Fibroblast of skin of left quadriceps (primary cell): ENCODE results near the gene CSH1.
"Not testable (repeated sequence)": the region's sequence is repeated elsewhere in the genome, so short reads cannot be mapped to it uniquely, and the experiment has no call there.

Experiments
- DNase-seq, 2 experiments: peaks; one replicate each; pipeline ENCODE4 v3.0.0-alpha.2; 2013; ENCODE audit warnings: low read depth in 2 of 2

The CSH1 gene

DNA sequence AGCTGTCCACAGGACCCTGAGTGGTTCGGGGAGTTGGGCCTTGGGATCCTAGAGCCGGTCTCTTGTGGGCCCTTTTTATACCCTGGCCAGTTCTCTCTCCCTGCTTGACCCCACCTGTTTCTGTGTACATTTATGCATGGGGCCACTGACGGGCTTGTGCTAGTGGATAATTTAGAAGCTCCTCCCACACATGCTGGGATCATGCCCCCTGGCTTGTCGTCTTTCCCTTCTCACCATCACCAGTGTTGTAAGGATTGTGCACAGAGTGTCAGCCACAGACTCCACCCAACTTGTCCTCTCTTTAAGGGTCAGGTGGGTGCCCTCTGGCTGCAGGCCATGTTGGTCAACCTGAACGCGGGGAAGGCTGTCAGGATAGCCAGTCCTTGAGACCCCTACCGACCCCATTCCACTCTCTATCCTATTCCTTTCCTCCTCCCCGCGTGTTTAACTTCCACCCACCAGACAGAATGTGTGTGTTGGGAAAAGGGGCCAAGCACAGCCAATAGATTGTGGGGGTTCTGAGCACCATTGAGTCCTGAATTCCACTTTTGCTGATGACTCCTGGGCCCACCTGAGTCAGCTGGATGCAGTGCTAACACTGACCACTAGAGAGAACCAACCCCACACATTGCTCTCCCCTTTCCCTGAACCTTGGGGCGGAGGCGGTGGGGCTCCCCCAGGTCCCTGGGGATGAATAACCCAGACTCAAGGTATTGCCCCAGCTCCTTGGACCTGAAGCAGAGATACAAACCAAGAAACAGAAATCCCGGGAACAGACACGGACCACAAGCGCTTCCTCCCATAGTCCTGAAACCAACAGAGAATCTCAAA, at the start of gene CSH1:
Gene CSH1, minus strand, starts transcription at position 51 of the 831 bp plus-strand sequence. CDS start 63 bp downstream, outside the sequence.
- not testable (repeated sequence) for DNase-seq

DNA sequence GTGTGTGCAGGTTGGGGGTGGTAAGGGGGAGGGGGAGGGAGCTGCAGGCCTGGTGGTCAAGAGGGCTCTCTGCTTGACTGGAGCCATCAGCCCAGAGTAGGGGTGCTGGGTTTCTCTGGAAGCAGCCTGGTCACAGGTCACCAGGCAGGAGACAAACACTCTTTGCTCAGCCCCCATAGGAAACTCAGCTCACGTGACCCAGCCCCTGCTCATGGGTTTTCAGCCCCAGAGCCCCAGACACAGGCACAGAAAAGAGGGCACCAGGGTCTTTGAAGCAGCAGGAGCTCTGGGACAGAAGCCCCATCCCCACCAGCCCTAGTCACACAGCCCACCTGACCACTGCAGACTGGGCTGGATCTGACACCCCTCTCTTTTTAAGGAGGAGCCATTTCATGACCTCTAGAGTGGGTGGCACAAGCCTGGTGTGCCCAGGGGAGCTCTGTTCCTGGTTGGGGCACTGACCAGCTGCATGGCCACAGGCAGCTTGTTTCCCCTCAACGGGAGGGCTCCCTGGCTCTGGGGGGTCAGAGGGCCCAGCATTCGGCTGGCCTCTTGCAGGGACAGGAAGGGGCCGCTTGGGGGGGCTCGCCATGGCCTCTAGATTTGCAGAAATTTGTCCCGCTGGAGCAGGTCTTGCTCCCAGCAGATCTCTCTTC, 49.5 kb upstream of the CSH1 start:
- no peak for DNase-seq

GRCh38 chr17:63944736-63945499, 48.5 kb upstream of the CSH1 start:
- no peak for DNase-seq

GRCh38 chr17:63943745-63944144, 47.4 kb upstream of the CSH1 start:
- DNase-seq: no peak

DNA sequence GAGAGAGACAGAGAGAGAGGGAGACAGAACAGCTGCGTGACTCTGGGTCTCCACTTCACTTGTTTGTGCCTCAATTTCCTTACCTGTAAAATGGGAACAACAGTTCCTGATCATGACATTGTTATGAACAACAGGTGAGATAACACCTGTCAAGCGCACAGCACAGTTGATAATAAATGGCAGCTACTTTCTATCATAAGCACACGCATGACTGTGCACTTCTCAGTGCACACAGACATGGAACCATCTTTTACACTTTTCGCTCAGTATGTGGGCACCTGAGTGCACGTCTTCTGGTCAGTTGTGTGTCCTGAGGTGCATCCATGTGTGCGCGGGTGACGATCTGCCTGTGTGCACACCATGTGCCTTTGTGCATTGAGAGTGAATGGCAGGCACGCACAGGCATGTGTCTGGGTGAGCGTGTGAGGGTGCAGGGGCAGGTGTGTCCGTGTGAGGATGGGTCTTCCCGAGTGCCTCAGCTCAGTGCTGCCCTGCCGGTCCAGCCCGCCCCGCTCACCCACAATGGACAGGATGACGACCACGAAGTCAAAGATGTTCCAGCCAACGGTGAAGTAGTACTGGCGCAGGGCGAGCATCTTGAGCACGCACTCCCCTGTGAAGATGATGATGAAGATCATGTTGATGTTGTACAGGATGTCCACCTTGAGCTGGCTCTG, 46.1 kb upstream of the CSH1 start:
- DNase-seq: no peak

DNA sequence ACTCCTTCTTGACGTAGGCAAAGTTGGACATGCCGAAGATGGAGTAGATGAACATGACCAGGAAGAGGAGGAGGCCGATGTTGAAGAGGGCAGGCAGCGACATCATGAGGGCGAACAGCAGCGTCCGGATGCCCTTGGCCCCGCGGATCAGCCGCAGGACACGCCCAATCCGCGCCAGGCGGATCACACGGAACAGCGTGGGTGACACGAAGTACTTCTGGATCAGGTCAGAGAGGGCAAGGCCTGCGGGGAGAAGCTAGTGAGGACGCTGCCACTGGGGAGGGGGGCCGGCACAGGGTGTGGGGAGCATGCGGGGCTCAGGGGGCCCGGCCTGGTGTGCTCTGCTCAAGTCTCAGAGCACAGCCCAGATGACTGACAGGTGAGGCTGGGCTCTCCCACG, 45.4 kb upstream of the CSH1 start:
- DNase-seq: no peak

DNA sequence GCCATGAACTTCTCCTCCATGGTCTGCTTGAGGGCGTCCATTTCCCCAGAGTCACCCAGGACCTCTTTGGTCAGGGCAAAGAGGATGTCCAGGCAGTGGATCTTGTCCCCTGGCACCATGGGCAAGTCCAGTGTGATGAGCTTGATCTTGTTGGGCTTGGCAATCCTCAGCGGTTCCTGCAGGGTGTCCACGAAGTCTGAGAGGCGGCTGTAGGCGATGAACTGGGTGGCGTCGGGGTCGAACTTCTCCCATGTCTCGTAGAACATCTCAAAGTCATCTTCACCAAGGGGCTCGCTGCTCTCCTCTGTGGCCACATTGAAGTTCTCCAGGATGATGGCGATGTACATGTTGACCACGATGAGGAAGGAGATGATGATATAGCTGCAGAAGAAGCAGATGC, 44.8 kb upstream of the CSH1 start:
- no peak for DNase-seq

- no peak for DNase-seq
Observed at GRCh38 chr17:63940584-63940983, 44.2 kb upstream of the CSH1 start.

GRCh38 chr17:63939884-63940283, 43.5 kb upstream of the CSH1 start:
- no peak for DNase-seq

DNA sequence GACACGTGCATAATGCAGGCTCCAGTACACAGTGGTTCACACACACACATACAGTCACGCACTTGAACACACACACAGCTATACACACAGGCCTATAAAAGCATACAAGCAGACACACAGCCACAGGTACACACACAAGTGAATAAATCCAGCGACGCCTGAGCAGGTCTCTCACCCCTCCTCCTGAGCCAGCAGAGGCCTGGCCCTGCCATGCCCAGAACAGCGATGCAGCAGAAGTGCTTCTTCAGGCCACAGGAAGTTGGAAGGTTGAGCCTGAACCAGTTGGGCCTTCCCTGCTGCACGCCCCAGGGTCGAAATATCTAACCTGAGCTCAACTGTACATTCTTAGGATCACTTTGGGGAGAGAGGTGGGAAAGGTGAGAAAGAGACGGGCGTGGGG, 43.0 kb upstream of the CSH1 start:
- no peak for DNase-seq

- no peak for DNase-seq
Observed at GRCh38 chr17:63937920-63938319, 41.5 kb upstream of the CSH1 start.

DNA sequence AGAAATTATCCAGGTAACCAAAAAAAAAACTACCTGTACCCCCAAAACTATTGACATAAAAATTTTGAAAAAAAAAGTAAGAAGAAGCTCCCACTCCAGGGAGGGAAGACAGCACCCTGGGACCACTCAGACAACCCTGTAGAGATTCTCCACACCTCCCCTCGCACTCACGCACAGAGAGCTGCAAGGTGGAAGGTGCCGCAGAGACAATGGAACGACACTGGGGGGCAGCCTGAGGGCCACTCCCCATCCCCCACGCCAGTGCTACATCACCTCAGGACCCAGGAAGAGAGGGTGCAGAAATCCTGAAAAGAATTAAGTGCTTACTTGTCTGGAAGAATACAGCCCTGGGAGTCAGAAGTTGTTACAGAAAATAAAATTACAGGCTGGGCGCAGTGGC, 40.9 kb upstream of the CSH1 start:
- no peak for DNase-seq

DNA sequence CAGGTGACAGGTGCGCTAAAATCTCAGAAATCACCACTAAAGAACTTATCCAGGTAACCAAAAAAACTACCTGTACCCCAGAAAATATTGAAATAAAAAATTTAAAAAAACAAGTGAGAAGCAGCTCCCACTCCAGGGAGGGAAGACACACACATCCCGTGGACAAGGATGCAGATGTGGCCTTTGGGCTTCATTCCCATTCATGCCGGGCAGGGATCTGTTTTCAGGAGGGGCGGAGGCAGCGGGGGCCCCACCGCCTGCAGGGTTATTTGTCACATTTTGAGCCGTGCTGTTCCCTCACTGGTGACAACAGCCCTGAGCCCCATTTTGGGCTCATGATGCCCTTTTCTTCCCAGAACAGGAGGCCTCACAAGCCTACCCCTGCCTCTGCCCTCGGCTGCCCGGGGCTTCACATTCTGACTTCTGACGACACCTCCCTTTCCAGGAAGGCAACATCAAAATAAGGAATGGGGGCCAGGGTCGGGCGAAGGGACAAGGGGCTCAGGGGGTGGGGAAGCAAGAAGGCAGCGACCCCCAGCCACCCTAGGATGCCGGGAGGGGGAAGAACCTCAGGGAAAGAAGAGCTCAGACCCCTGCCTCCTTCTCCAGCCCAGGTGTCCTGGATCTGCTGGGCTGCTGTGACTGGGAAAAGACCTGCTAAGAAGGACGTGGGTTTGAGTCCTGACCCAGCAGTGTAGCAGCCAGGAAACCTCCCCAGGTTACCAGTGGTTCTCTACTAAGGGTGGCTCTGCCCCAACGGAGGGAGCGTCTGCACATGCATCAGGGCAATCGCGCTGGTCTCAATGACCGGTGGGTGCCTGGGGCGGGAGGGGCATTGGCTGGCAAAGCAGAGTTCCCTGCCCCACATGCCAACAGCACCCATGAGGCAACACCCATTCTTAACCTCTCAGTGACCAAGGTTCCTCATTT, 38.1 kb upstream of the CSH1 start:
- DNase-seq: no peak

GRCh38 chr17:63933598-63933997, 37.2 kb upstream of the CSH1 start:
- DNase-seq: no peak

GRCh38 chr17:63932721-63933120, 36.3 kb upstream of the CSH1 start:
- no peak for DNase-seq

- no peak for DNase-seq
Observed at GRCh38 chr17:63931981-63932561, 35.7 kb upstream of the CSH1 start, which contains the start of gene CD79B. Gene CD79B (minus strand): TSS chr17:63932331. CDS start chr17:63932261, 70 bp downstream.

DNA sequence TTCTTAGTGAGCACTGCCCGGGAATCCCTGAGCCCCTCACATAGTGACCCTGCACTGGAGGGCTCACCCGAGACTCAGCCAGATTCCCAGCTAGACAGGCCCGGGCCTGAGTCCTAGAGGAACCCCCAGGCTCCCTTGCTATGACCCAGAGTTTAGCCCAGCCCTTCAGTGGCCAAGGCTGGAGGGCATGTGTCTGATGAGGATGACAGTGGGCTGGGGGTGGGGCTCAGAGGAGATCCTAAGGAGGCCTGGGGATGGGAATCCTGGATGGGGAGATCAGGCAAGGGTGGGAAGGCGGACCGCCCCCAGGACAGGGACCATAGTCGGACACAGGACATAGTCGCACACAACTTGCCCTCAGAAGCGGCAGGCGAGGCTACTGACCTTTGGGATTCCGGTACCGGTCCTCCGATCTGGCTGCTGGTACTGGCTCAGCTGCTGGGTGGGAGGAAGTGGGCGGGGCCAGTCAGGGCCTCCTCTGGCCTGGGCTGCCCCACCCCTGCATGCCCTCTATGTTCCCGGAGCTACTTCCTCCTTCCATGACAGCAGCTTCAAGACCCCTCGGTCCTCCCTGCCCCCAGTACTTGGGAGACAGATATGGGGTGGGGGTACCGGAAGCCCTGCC, 34.7 kb upstream of the CSH1 start:
- DNase-seq: no peak

- DNase-seq: no peak
Observed at GRCh38 chr17:63929860-63930766, 33.7 kb upstream of the CSH1 start.
